K562 (cell line): ENCODE data around the gene CREBL2. TPM values are rescaled to one million over a fixed set of nuclear protein-coding genes. Genes with fewer than 3 reads are reported as not detected.

Experiments
- ATAC-seq: fragments of 200-7000 bp; cut with Tn5 transposase; 3 replicates; pipeline ENCODE4 v1.9.1; 2020; ENCODE audit warnings: moderate library complexity
- BruUV-seq: library from RNA; stranded (reverse); fragments of 400-500 nt; replicated peaks from 2 replicates; lab custom pipeline; 2021; lab: Mats Ljungman, UMichigan
- CTCF ChIA-PET: fragments of 300-600 bp; formaldehyde crosslinking; extraction: SDS; loops from one replicate; lab custom pipeline; 2021; ENCODE audit warnings: low intra/inter-chr PET ratio; lab: Yijun Ruan, JAX
- POLR2A ChIA-PET: fragments of 300-600, 350-650 bp; sonication (Branson Sonifier 250); formaldehyde crosslinking; extraction: SDS; loops from one replicate; lab custom pipeline; 2021; ENCODE audit warnings: antibody characterized with exemption, inconsistent platforms; lab: Yijun Ruan, JAX
- DNase-seq, 4 experiments: peaks; one replicate each; pipeline versions ENCODE4 v3.0.0 to v3.0.0-alpha.2; 2011 to 2018; ENCODE audit warnings: low spot score in 3 of 4, mixed read lengths in 3 of 4; ENCODE audit errors: extremely low read depth in 1 of 4
- FAIRE-seq: peaks from 2 replicates; lab custom pipeline; 2011; peaks lifted over from hg19 to GRCh38; lab: Jason Lieb, UNC
- H2AFZ ChIP-seq: 2 replicates; pipeline ENCODE4 v1.6.0; 2011; ENCODE audit warnings: low read depth, low read length, control low read depth, inconsistent platforms
- H3K27ac ChIP-seq: fragments of 200-600 bp; 3 replicates; pipeline ENCODE4 v1.8.0; 2011; ENCODE audit warnings: low read depth, mild to moderate bottlenecking, control low read depth, inconsistent platforms, low read length, moderate library complexity, mixed read lengths; ENCODE audit errors: extremely low read depth
- H3K27me3 ChIP-seq, 2 experiments: fragments of 300-600 bp in 1 of 2; 2 replicates in 1 of 2; 3 replicates in 1 of 2; pipeline versions ENCODE4 v1.6.0 to v1.8.0; 2011; ENCODE audit warnings: inconsistent platforms in 2 of 2, low read length in 2 of 2, mild to moderate bottlenecking in 1 of 2, mixed read lengths in 1 of 2, moderate library complexity in 1 of 2; ENCODE audit not compliant: control insufficient read depth in 2 of 2, insufficient read depth in 2 of 2
- H3K36me3 ChIP-seq: fragments of 300-600 bp; 3 replicates; pipeline ENCODE4 v1.8.0; 2011; ENCODE audit warnings: mild to moderate bottlenecking, low read length, inconsistent platforms; ENCODE audit not compliant: control insufficient read depth, insufficient read depth
- H3K4me1 ChIP-seq, 2 experiments: fragments of 200-600 bp in 1 of 2; replicated peaks in 1 of 2; 2 replicates in 1 of 2; 3 replicates in 1 of 2; pipeline versions ENCODE4 v1.5.1 to v1.8.0; 2011; ENCODE audit warnings: inconsistent platforms in 2 of 2, low read length in 2 of 2, mild to moderate bottlenecking in 1 of 2, mixed read lengths in 1 of 2, moderate library complexity in 1 of 2; ENCODE audit not compliant: control insufficient read depth in 2 of 2, insufficient read depth in 2 of 2
- H3K4me2 ChIP-seq: 2 replicates; pipeline ENCODE4 v1.6.1; 2011; ENCODE audit warnings: low read length, control low read depth, inconsistent platforms, mixed read lengths; ENCODE audit not compliant: insufficient read depth
- H3K4me3 ChIP-seq: fragments of 200-600 bp; sonication (generic), shearing (Covaris generic); 2 replicates; pipeline ENCODE4 v1.5.1; 2016; ENCODE audit warnings: control low read depth, inconsistent platforms
- H3K79me2 ChIP-seq: fragments of 200-600 bp; 3 replicates; pipeline ENCODE4 v1.8.0; 2011; ENCODE audit warnings: low read length, inconsistent platforms; ENCODE audit not compliant: control insufficient read depth, insufficient read depth
- H3K9ac ChIP-seq, 2 experiments: 2 replicates each; pipeline versions ENCODE4 v1.6.0 to v1.6.1; 2011; ENCODE audit warnings: low read depth in 2 of 2, low read length in 2 of 2, control low read depth in 1 of 2, inconsistent platforms in 1 of 2, mild to moderate bottlenecking in 1 of 2, mixed read lengths in 1 of 2; ENCODE audit not compliant: insufficient read depth in 1 of 2
- H3K9me1 ChIP-seq: one replicate; pipeline ENCODE4 v1.6.0; 2011; ENCODE audit warnings: inconsistent platforms, mild to moderate bottlenecking, low read length, moderate library complexity; ENCODE audit not compliant: control insufficient read depth, insufficient read depth
- H3K9me3 ChIP-seq: replicated peaks from 2 replicates; pipeline ENCODE4 v1.5.1; 2011; ENCODE audit warnings: low read depth, low read length, inconsistent platforms; ENCODE audit not compliant: control insufficient read depth, insufficient read depth
- H4K20me1 ChIP-seq: replicated peaks from 2 replicates; pipeline ENCODE4 v1.6.1; 2011; ENCODE audit warnings: low read length, inconsistent platforms, mixed read lengths; ENCODE audit not compliant: control insufficient read depth, insufficient read depth
- IRF1 ChIP-seq: sonication (generic); formaldehyde crosslinking; IDR thresholded peaks from 2 replicates; pipeline ENCODE4 v1.8.0; 2022; ENCODE audit warnings: missing genetic modification reagents, mild to moderate bottlenecking, borderline replicate concordance
- JUN ChIP-seq, 2 experiments: sonication (generic) in 1 of 2; formaldehyde crosslinking in 1 of 2; IDR thresholded peaks; 2 replicates each; pipeline versions ENCODE4 v1.6.1 to v1.8.0; 2012 to 2022; ENCODE audit warnings: borderline replicate concordance in 2 of 2, mild to moderate bottlenecking in 2 of 2, improper control_type of control experiment in 1 of 2, low read depth in 1 of 2, low read length in 1 of 2, missing genetic modification reagents in 1 of 2
- KLF1 ChIP-seq: fragments of 450-650 bp; IDR thresholded peaks from 2 replicates; pipeline ENCODE4 v1.6.1; 2016; ENCODE audit warnings: missing genetic modification characterization, missing compliant biosample characterization
- MYBL2 ChIP-seq, 2 experiments: fragments of 450-650 bp in 1 of 2; sonication (generic) in 1 of 2; formaldehyde crosslinking in 1 of 2; IDR thresholded peaks; 2 replicates each; pipeline versions ENCODE4 v1.6.1 to v1.8.1; 2017 to 2022; ENCODE audit warnings: borderline replicate concordance in 1 of 2, inconsistent platforms in 1 of 2, low read depth in 1 of 2, mild to moderate bottlenecking in 1 of 2, missing genetic modification reagents in 1 of 2, moderate library complexity in 1 of 2
- NRF1 ChIP-seq, 2 experiments: fragments of 450-650 bp; IDR thresholded peaks in 1 of 2; conservative IDR thresholded peaks in 1 of 2; 2 replicates each; pipeline ENCODE4 v1.6.1; 2014; ENCODE audit warnings: mild to moderate bottlenecking in 2 of 2
- POLR3G ChIP-seq: IDR thresholded peaks from 2 replicates; pipeline ENCODE4 v1.6.1; 2011; ENCODE audit not compliant: insufficient read length, insufficient replicate concordance; ENCODE audit errors: extremely low read depth
- SPI1 ChIP-seq: IDR thresholded peaks from 2 replicates; pipeline ENCODE4 v1.6.1; 2011; ENCODE audit warnings: low read depth, low read length, control low read depth, borderline replicate concordance
- WGBS: fragments of 100-300 bp; shearing (Covaris generic); methylation state at CpG from one replicate; pipeline ENCODE4 v1.1.6; 2016; ENCODE audit warnings: low coverage, mixed read lengths; ENCODE audit not compliant: insufficient coverage; ENCODE audit errors: missing lambda C conversion rate; 5-methylcytosine and 5-hydroxymethylcytosine counted together
- in situ Hi-C: fragments of 300-500 bp; cut with MboI; formaldehyde crosslinking; loops from 4 replicates; pipeline ENCODE4 v1.15.0; 2018; ENCODE audit warnings: inconsistent platforms, mixed read lengths
- intact Hi-C: fragments of 100-400 bp; cut with micrococcal nuclease; formaldehyde crosslinking; loops from 2 replicates; pipeline ENCODE4 v1.14.2; 2022
- polyA plus RNA-seq, 8 experiments: library from polyadenylated mRNA; depleted of rRNA in 4 of 8; stranded (reverse) in 5 of 8; unstranded in 3 of 8; fragments of >200 nt; fragmentation: Nextera tagmentation in 2 of 8; fragmentation: Illumina TruSeq in 1 of 8; extraction: Ambion mirVana in 2 of 8; extraction: Trizol in 1 of 8; gene quantifications; 2 replicates each; pipeline versions ENCODE4 v1.2.1 to v1.2.3, GENCODE V29; 2011 to 2014; ENCODE audit warnings: inconsistent platforms in 1 of 8, missing spikeins in 1 of 8
- total RNA-seq, 7 experiments: library from RNA; depleted of rRNA in 6 of 7; stranded (reverse); fragments of >200 nt in 6 of 7; fragmentation: Illumina TruSeq in 2 of 7; extraction: Trizol in 2 of 7; gene quantifications; 2 replicates each; pipeline versions ENCODE4 v1.2.1 to v1.2.3, GENCODE V29; 2011 to 2021; ENCODE audit warnings: low replicate concordance in 1 of 7
- TF ChIP-seq, protein P1 (sequence below): sonication (generic); formaldehyde crosslinking; IDR thresholded peaks from 2 replicates; pipeline ENCODE4 v1.8.1; 2023; ENCODE audit warnings: mild to moderate bottlenecking, missing genetic modification reagents
- TF ChIP-seq, protein P2 (sequence below): fragments of 450-650 bp; IDR thresholded peaks from 2 replicates; pipeline ENCODE4 v1.6.1; 2016; ENCODE audit warnings: low read depth

Gene CREBL2
- total and polyA plus RNA-seq, 9 of the 15 experiments (the other 6 are each of a cell fraction or from before 2014, with no cell fraction given) = 1.7 to 7.3 (median 5.2) TPM

GRCh38 chr12:12673296-12673695, 61.6 kb downstream of the CREBL2 start:
- intact Hi-C loops = no loop called here
- WGBS = 46% methylated on average over 3 of the region's 3 CpGs
- Histone ChIP-seq H3K4me1 (peaks cover 0 to 7% of the 10 kb centered on the region in 2 experiments; a peak in 3 of 5 replicates), H3K9ac (no peak overlapping the region), H3K9me1 (no peaks in the 10 kb centered on the region), H3K4me2 (no peak overlapping the region), H2AFZ (peak overlapping the region; percentile 44; the same call in 1 of the 2 replicates), H3K79me2 (no peaks in the 10 kb centered on the region), H3K27me3 (no peaks in the 10 kb centered on the region), H3K4me3 (no peak overlapping the region), H3K27ac (no peak overlapping the region; the same call in 2 of the 3 replicates), H3K9me3 (no peaks in the 10 kb centered on the region), H3K36me3 (no peaks in the 10 kb centered on the region), H4K20me1 (no peaks in the 10 kb centered on the region)
- peak; percentile 46 for FAIRE-seq
- in situ Hi-C loops = no loop called here
- no TSS peak for BruUV-seq
- DNase-seq = no peak
- CTCF ChIA-PET = no interaction called here
- POLR2A ChIA-PET = interaction anchor here (1.0 kb wide), 1 partner anchor 46 kb away, joined by 3 read pairs; no protein-coding TSS in a partner anchor
- no peak for ATAC-seq
- TF ChIP-seq JUN (IDR thresholded peaks at IDR 0.05; ENCODE audit: borderline replicate concordance, low read depth, low read length) = no peak
- TF ChIP-seq JUN (CRISPR knock-in tag; IDR thresholded peaks at IDR 0.05; ENCODE audit: borderline replicate concordance) = no peak
- TF ChIP-seq, protein P1, sequence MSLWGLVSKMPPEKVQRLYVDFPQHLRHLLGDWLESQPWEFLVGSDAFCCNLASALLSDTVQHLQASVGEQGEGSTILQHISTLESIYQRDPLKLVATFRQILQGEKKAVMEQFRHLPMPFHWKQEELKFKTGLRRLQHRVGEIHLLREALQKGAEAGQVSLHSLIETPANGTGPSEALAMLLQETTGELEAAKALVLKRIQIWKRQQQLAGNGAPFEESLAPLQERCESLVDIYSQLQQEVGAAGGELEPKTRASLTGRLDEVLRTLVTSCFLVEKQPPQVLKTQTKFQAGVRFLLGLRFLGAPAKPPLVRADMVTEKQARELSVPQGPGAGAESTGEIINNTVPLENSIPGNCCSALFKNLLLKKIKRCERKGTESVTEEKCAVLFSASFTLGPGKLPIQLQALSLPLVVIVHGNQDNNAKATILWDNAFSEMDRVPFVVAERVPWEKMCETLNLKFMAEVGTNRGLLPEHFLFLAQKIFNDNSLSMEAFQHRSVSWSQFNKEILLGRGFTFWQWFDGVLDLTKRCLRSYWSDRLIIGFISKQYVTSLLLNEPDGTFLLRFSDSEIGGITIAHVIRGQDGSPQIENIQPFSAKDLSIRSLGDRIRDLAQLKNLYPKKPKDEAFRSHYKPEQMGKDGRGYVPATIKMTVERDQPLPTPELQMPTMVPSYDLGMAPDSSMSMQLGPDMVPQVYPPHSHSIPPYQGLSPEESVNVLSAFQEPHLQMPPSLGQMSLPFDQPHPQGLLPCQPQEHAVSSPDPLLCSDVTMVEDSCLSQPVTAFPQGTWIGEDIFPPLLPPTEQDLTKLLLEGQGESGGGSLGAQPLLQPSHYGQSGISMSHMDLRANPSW (CRISPR knock-in tag) = no peak
- TF ChIP-seq MYBL2 (IDR thresholded peaks at IDR 0.05; ENCODE audit: low read depth) = no peak
- no peak for TF ChIP-seq MYBL2 (CRISPR knock-in tag; IDR thresholded peaks at IDR 0.05; ENCODE audit: borderline replicate concordance)
- TF ChIP-seq NRF1 (conservative IDR thresholded peaks at IDR 0.05 in 1 of 2, IDR thresholded peaks at IDR 0.05 in 1 of 2) = no peak
- TF ChIP-seq, protein P2, sequence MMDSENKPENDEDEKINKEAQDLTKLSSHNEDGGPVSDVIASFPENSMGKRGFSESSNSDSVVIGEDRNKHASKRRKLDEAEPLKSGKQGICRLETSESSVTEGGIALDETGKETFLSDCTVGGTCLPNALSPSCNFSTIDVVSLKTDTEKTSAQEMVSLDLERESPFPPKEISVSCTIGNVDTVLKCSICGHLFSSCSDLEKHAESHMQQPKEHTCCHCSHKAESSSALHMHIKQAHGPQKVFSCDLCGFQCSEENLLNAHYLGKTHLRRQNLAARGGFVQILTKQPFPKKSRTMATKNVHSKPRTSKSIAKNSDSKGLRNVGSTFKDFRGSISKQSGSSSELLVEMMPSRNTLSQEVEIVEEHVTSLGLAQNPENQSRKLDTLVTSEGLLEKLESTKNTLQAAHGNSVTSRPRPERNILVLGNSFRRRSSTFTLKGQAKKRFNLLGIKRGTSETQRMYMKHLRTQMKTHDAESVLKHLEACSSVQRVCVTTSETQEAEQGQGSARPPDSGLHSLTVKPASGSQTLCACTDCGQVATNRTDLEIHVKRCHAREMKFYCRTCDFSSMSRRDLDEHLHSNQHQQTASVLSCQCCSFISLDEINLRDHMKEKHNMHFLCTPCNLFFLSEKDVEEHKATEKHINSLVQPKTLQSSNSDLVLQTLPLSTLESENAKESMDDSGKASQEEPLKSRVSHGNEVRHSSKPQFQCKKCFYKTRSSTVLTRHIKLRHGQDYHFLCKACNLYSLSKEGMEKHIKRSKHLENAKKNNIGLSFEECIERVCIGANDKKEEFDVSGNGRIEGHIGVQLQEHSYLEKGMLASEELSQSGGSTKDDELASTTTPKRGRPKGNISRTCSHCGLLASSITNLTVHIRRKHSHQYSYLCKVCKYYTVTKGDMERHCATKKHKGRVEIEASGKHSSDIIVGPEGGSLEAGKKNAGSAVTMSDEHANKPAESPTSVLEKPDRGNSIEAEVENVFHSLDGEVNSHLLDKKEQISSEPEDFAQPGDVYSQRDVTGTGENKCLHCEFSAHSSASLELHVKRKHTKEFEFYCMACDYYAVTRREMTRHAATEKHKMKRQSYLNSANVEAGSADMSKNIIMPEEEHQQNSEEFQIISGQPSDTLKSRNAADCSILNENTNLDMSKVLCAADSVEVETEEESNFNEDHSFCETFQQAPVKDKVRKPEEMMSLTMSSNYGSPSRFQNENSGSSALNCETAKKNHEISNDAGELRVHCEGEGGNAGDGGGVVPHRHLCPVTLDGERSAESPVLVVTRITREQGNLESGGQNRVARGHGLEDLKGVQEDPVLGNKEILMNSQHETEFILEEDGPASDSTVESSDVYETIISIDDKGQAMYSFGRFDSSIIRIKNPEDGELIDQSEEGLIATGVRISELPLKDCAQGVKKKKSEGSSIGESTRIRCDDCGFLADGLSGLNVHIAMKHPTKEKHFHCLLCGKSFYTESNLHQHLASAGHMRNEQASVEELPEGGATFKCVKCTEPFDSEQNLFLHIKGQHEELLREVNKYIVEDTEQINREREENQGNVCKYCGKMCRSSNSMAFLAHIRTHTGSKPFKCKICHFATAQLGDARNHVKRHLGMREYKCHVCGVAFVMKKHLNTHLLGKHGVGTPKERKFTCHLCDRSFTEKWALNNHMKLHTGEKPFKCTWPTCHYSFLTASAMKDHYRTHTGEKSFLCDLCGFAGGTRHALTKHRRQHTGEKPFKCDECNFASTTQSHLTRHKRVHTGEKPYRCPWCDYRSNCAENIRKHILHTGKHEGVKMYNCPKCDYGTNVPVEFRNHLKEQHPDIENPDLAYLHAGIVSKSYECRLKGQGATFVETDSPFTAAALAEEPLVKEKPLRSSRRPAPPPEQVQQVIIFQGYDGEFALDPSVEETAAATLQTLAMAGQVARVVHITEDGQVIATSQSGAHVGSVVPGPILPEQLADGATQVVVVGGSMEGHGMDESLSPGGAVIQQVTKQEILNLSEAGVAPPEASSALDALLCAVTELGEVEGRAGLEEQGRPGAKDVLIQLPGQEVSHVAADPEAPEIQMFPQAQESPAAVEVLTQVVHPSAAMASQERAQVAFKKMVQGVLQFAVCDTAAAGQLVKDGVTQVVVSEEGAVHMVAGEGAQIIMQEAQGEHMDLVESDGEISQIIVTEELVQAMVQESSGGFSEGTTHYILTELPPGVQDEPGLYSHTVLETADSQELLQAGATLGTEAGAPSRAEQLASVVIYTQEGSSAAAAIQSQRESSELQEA = no peak
- TF ChIP-seq POLR3G = no peak
- TF ChIP-seq SPI1 = no peak
- no peak for TF ChIP-seq KLF1 (tag)
- no peak for TF ChIP-seq IRF1
